ENCODE results near the gene MRPL41. TPM values are rescaled to one million over a fixed set of nuclear protein-coding genes. Genes with fewer than 3 reads are reported as not detected.

MRPL41 gene
- polyA plus RNA-seq, 2 of the 4 experiments (the other 2 are of a cell fraction): 19.7 to 54.4 TPM

DNA sequence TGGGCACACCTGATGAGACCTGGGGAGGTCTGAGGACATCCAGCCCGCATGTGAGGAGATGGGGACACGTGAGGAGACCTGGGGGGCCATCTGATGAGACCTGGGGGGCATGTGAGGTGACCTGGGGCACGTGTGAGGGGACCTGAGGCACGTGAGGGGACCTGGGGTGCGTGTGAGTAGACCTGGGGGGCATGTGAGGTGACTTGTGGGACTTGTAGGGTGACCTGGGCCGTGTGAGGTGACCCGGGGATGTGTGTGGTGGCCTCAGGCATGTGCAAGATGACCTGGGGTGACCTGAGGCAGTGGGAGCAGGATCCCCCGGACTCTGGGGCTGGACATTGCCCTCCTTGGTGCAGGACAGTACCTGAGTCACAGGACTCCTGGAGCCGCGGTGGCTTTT lies 32.1 kb upstream of the MRPL41 start (continued):
- TF ChIP-seq, protein P1, sequence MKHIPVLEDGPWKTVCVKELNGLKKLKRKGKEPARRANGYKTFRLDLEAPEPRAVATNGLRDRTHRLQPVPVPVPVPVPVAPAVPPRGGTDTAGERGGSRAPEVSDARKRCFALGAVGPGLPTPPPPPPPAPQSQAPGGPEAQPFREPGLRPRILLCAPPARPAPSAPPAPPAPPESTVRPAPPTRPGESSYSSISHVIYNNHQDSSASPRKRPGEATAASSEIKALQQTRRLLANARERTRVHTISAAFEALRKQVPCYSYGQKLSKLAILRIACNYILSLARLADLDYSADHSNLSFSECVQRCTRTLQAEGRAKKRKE (CRISPR knock-in tag; IDR thresholded peaks at IDR 0.05; ENCODE audit: low read depth): no peak
- TF ChIP-seq, protein P2, sequence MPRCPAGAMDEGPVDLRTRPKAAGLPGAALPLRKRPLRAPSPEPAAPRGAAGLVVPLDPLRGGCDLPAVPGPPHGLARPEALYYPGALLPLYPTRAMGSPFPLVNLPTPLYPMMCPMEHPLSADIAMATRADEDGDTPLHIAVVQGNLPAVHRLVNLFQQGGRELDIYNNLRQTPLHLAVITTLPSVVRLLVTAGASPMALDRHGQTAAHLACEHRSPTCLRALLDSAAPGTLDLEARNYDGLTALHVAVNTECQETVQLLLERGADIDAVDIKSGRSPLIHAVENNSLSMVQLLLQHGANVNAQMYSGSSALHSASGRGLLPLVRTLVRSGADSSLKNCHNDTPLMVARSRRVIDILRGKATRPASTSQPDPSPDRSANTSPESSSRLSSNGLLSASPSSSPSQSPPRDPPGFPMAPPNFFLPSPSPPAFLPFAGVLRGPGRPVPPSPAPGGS (IDR thresholded peaks at IDR 0.05): no peak
- TF ChIP-seq, protein P3, sequence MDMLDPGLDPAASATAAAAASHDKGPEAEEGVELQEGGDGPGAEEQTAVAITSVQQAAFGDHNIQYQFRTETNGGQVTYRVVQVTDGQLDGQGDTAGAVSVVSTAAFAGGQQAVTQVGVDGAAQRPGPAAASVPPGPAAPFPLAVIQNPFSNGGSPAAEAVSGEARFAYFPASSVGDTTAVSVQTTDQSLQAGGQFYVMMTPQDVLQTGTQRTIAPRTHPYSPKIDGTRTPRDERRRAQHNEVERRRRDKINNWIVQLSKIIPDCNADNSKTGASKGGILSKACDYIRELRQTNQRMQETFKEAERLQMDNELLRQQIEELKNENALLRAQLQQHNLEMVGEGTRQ (IDR thresholded peaks at IDR 0.05): no peak
- TF ChIP-seq RARB (CRISPR knock-in tag; IDR thresholded peaks at IDR 0.05): no peak
- TF ChIP-seq MAFK (IDR thresholded peaks at IDR 0.05; ENCODE audit: partially characterized antibody): no peak
- TF ChIP-seq FOSB (CRISPR knock-in tag; IDR thresholded peaks at IDR 0.05): no peak

DNA sequence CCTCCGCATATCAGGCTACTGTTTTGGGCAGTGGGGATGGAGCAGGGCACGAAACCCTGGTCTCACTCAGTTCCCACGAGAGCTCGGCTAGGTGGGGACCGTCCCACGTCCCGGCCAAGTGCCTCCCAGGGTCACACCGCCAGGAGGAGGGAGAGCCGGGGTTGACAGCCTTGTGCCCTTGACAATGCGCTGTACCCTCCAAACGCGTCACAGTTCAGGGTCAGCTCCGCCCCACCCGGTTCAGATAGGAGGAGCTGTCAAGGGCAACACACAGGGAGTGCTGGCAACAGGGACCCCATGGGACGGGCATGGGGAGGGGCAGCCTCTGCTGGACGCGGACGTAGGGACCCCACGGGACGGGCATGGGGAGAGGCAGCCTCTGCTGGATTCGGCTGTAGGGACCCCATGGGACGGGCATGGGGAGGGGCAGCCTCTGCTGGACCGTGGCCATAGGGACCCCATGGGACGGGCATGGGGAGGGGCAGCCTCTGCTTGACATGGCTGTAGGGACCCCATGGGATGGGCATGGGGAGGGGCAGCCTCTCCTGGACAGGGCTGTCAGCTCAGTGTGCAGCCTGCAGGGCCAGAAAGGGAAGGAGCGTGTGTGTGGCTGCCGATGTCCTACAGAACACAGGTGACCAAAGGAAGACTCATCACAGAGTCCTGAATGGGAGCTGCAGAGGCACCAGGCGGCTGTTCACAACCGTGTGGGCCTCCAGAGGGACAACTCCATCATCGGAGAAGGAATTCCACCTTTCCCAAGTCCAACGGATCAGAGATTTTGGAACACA lies 30.9 kb upstream of the MRPL41 start:
- DNase-seq (ENCODE audit: low read depth in 1 of 2, low spot score in 1 of 2): no peak
- no peak overlapping the region for H3K4me2 ChIP-seq
- WGBS (ENCODE audit: missing lambda C conversion rate): 81% methylated on average over 27 of the region's 30 CpGs
- TF ChIP-seq, protein P4, sequence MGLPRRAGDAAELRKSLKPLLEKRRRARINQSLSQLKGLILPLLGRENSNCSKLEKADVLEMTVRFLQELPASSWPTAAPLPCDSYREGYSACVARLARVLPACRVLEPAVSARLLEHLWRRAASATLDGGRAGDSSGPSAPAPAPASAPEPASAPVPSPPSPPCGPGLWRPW (IDR thresholded peaks at IDR 0.05): no peak
- TF ChIP-seq SREBF2 (IDR thresholded peaks at IDR 0.05): no peak
- no peak for TF ChIP-seq GATA3 (IDR thresholded peaks at IDR 0.05; ENCODE audit: borderline replicate concordance)
- TF ChIP-seq, protein P3 (IDR thresholded peaks at IDR 0.05): no peak
- TF ChIP-seq MAFK (IDR thresholded peaks at IDR 0.05; ENCODE audit: partially characterized antibody): no peak
- no peak for TF ChIP-seq RFX5 (IDR thresholded peaks at IDR 0.05)
- no peak for TF ChIP-seq NR3C1 (IDR thresholded peaks at IDR 0.05)
- TF ChIP-seq FOSL2 (IDR thresholded peaks at IDR 0.05): no peak
- TF ChIP-seq FOSL2 (CRISPR knock-in tag; IDR thresholded peaks at IDR 0.05): no peak
- no peak for TF ChIP-seq MAZ (IDR thresholded peaks at IDR 0.05; ENCODE audit: borderline replicate concordance, low read depth, low read length)
- TF ChIP-seq HEYL (CRISPR knock-in tag; IDR thresholded peaks at IDR 0.05): no peak
- no peak for TF ChIP-seq NFE2L2 (conservative IDR thresholded peaks at IDR 0.05; ENCODE audit: low read length)
- TF ChIP-seq HOXA7 (CRISPR knock-in tag; IDR thresholded peaks at IDR 0.05): no peak
- TF ChIP-seq TP53 (CRISPR knock-in tag; IDR thresholded peaks at IDR 0.05): no peak
- TF ChIP-seq KDM5A (IDR thresholded peaks at IDR 0.05): no peak
- ATAC-seq: no peak
- H3K4me1 ChIP-seq: no peaks in the 10 kb centered on the region
- ChIA-PET CTCF (interaction anchor here (0.7 to 3.7 kb wide), 8 partner anchors 12 to 284 kb away, joined by 3 to 11 read pairs (median 4); partner anchors contain the start of gene NRARP), POLR2A (no interaction called here)
- no peak overlapping the region for H3K4me3 ChIP-seq
- no peak overlapping the region for H3K27ac ChIP-seq
- H3K9me3 ChIP-seq: no peaks in the 10 kb centered on the region
- FAIRE-seq: no peak

DNA sequence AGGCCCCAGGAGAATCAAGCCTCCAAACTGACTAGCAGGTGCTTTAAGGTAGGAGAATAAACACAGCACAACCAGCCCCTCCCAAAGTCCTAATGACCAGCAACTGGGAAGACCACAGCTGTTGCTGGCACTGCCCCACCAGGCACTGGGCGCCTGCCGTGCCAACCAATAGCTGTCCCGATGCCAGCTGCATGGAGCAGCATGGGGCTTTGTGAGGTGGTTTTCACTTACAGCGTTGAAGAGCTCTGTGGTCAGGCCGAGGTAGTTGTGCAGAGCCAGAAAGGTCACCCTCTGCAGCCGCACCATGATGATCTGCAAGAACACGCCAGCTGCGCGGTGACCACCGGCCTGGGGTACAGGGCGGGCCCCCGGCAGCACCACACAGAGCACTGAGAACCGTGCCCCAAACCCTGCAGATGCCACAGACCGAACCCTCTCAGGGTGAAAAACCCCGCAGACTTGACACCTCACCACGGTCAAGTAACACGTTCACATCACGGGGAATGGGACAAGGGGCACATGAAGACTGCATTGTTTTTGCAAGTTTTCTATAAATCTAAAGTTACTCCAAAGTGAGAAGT lies 30.2 kb upstream of the MRPL41 start:
- Histone ChIP-seq H3K27ac (no peak overlapping the region), H3K4me2 (no peak overlapping the region), H3K9me3 (no peaks in the 10 kb centered on the region), H3K4me3 (no peak overlapping the region), H3K4me1 (no peaks in the 10 kb centered on the region)
- ChIA-PET POLR2A (no interaction called here), CTCF (interaction anchor here (0.7 to 3.7 kb wide), 6 partner anchors 12 to 285 kb away, joined by 3 to 11 read pairs (median 4); partner anchors contain the start of gene NRARP)
- ATAC-seq: no peak
- 82% methylated on average over 6 of the region's 18 CpGs for WGBS (ENCODE audit: missing lambda C conversion rate)
- DNase-seq (ENCODE audit: low read depth in 1 of 2, low spot score in 1 of 2): no peak
- no peak for TF ChIP-seq HEYL (CRISPR knock-in tag; IDR thresholded peaks at IDR 0.05)
- FAIRE-seq: no peak
